HEK293 (cell line): ENCODE results near the gene HLF.

ENCODE experiments used
- HOXC10 ChIP-seq: sonication (generic); formaldehyde crosslinking; IDR thresholded peaks from 2 replicates; pipeline ENCODE4 v1.8.1; 2023; ENCODE audit warnings: mild to moderate bottlenecking, missing genetic modification reagents
- KLF1 ChIP-seq: fragments of 450-650 bp; formaldehyde crosslinking; IDR thresholded peaks from 2 replicates; pipeline ENCODE4 v1.5.1; 2016; ENCODE audit warnings: missing biosample characterization, missing genetic modification characterization
- KLF9 ChIP-seq: fragments of 450-650 bp; formaldehyde crosslinking; IDR thresholded peaks from 2 replicates; pipeline ENCODE4 v1.5.1; 2016; ENCODE audit warnings: missing biosample characterization, missing genetic modification characterization, low read depth
- TRIM28 ChIP-seq: IDR thresholded peaks from 2 replicates; pipeline ENCODE4 v1.6.1; 2011; ENCODE audit warnings: low read length, control low read depth, borderline replicate concordance
- ZFP41 ChIP-seq: fragments of 450-650 bp; formaldehyde crosslinking; IDR thresholded peaks from 2 replicates; pipeline ENCODE4 v1.5.1; 2016; ENCODE audit warnings: missing biosample characterization, missing genetic modification characterization, borderline replicate concordance
- ZNF10 ChIP-seq: fragments of 450-650 bp; formaldehyde crosslinking; IDR thresholded peaks from 2 replicates; pipeline ENCODE4 v1.5.1; 2017; ENCODE audit warnings: missing biosample characterization, missing genetic modification characterization
- ZNF121 ChIP-seq: fragments of 450-650 bp; formaldehyde crosslinking; IDR thresholded peaks from 2 replicates; pipeline ENCODE4 v1.5.1; 2016; ENCODE audit warnings: missing biosample characterization, missing genetic modification characterization
- ZNF274 ChIP-seq, 2 experiments: fragments of 200-500 bp in 1 of 2; fragments of 450-650 bp in 1 of 2; sonication (Bioruptor generic) in 1 of 2; formaldehyde crosslinking in 1 of 2; IDR thresholded peaks; 2 replicates each; pipeline versions ENCODE4 v1.5.1 to v1.6.1; 2014 to 2016; ENCODE audit warnings: borderline replicate concordance in 1 of 2, inconsistent platforms in 1 of 2, low read length in 1 of 2, missing biosample characterization in 1 of 2, missing genetic modification characterization in 1 of 2
- ZNF596 ChIP-seq: fragments of 450-650 bp; IDR thresholded peaks from 2 replicates; pipeline ENCODE4 v1.5.0; 2018; ENCODE audit warnings: missing biosample characterization, mild to moderate bottlenecking, missing genetic modification characterization, moderate library complexity
- ZNF677 ChIP-seq: fragments of 450-650 bp; IDR thresholded peaks from 2 replicates; pipeline ENCODE4 v1.5.0; 2018; ENCODE audit warnings: missing biosample characterization, mild to moderate bottlenecking, missing genetic modification characterization, moderate library complexity
- TF ChIP-seq, protein P1 (sequence below): IDR thresholded peaks from 2 replicates; pipeline ENCODE4 v1.6.1; 2011; ENCODE audit warnings: mild to moderate bottlenecking, low read depth, low read length, borderline replicate concordance
- TF ChIP-seq, protein P2 (sequence below): fragments of 450-650 bp; formaldehyde crosslinking; IDR thresholded peaks from 2 replicates; pipeline ENCODE4 v1.5.1; 2016; ENCODE audit warnings: missing biosample characterization, missing genetic modification characterization
- TF ChIP-seq, protein P3 (sequence below): fragments of 450-650 bp; formaldehyde crosslinking; IDR thresholded peaks from 2 replicates; pipeline ENCODE4 v1.5.1; 2016; ENCODE audit warnings: missing biosample characterization, missing genetic modification characterization

DNA sequence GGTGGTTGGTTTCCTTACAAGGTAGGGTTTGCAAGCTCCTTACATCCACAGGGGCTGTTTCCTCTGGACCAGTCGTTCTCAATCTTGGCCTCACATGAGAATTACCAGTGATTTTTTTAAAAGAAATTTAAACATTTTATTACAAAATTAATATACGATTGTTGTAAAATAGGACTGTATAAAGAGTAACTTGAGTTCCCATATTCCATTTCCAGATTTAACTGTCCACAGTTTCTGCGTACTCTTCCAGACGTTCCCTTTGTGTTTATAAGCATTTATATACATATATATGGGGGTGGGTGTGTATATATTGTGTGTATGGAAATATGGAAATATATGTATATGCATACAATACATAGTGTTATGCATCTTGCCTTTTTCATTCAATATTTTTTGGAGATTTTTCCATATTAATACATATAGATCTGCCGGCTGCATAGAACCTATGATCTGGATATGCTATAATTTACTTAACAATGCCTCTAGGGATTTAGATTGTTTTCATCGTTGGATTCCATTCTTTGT, 31.5 kb downstream of the HLF start:
- TF ChIP-seq, protein P1, sequence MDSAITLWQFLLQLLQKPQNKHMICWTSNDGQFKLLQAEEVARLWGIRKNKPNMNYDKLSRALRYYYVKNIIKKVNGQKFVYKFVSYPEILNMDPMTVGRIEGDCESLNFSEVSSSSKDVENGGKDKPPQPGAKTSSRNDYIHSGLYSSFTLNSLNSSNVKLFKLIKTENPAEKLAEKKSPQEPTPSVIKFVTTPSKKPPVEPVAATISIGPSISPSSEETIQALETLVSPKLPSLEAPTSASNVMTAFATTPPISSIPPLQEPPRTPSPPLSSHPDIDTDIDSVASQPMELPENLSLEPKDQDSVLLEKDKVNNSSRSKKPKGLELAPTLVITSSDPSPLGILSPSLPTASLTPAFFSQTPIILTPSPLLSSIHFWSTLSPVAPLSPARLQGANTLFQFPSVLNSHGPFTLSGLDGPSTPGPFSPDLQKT, result no peak
- TF ChIP-seq, protein P2, sequence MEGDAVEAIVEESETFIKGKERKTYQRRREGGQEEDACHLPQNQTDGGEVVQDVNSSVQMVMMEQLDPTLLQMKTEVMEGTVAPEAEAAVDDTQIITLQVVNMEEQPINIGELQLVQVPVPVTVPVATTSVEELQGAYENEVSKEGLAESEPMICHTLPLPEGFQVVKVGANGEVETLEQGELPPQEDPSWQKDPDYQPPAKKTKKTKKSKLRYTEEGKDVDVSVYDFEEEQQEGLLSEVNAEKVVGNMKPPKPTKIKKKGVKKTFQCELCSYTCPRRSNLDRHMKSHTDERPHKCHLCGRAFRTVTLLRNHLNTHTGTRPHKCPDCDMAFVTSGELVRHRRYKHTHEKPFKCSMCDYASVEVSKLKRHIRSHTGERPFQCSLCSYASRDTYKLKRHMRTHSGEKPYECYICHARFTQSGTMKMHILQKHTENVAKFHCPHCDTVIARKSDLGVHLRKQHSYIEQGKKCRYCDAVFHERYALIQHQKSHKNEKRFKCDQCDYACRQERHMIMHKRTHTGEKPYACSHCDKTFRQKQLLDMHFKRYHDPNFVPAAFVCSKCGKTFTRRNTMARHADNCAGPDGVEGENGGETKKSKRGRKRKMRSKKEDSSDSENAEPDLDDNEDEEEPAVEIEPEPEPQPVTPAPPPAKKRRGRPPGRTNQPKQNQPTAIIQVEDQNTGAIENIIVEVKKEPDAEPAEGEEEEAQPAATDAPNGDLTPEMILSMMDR (tag by site-specific recombination), result no peak
- no peak for TF ChIP-seq KLF9
- TF ChIP-seq ZNF274 (IDR thresholded peaks at IDR 0.05; ENCODE audit: low read length), result no peak
- TF ChIP-seq ZNF274 (tag by site-specific recombination; IDR thresholded peaks at IDR 0.05; ENCODE audit: borderline replicate concordance), result no peak
- TF ChIP-seq HOXC10, result no peak
- TF ChIP-seq ZNF10 (tag by site-specific recombination), result no peak
- no peak for TF ChIP-seq ZNF677 (tag by site-specific recombination)
- no peak for TF ChIP-seq KLF1 (tag by site-specific recombination)
- TF ChIP-seq ZNF121, result no peak
- TF ChIP-seq, protein P3, sequence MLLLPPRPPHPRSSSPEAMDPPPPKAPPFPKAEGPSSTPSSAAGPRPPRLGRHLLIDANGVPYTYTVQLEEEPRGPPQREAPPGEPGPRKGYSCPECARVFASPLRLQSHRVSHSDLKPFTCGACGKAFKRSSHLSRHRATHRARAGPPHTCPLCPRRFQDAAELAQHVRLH (tag by site-specific recombination), result no peak
- no peak for TF ChIP-seq ZFP41
- TF ChIP-seq ZNF596 (tag by site-specific recombination), result no peak
- no peak for TF ChIP-seq TRIM28
